ENCODE results near the gene EOGT.

EOGT gene

GRCh38 chr3:68996356-68996995, 17.0 kb downstream of the EOGT start:
- no peak overlapping the region for H2AK5ac ChIP-seq (ENCODE audit: low read depth, low read length)
- no peak overlapping the region for H2BK120ac ChIP-seq (ENCODE audit: low read depth, low read length)
- no peak overlapping the region for H2BK5ac ChIP-seq (ENCODE audit: low read length)
- no peaks in the 10 kb centered on the region for H3K9me3 ChIP-seq (replicated peaks in 1 of 2; ENCODE audit: control insufficient read depth in 2 of 2, insufficient read depth in 1 of 2, low read depth in 1 of 2, low read length in 2 of 2)
- no peak overlapping the region for H3K4me3 ChIP-seq (ENCODE audit: low read length in 2 of 2)
- no peak overlapping the region for H3K9ac ChIP-seq (ENCODE audit: low read depth, low read length, poor library complexity)
- H3K14ac ChIP-seq (ENCODE audit: low read length) = no peak overlapping the region
- H2AFZ ChIP-seq (ENCODE audit: low read length) = no peak overlapping the region
- no peak overlapping the region for H3K23ac ChIP-seq (ENCODE audit: low read depth, low read length, poor library complexity)
- H4K91ac ChIP-seq (ENCODE audit: low read depth, low read length, poor library complexity) = no peak overlapping the region
- H4K8ac ChIP-seq (ENCODE audit: low read depth, low read length) = no peak overlapping the region
- no peak overlapping the region for H3K27ac ChIP-seq (replicated peaks; ENCODE audit: low read length)
- no peak overlapping the region for H2BK15ac ChIP-seq (ENCODE audit: low read length)
- no peak overlapping the region for H2BK12ac ChIP-seq (ENCODE audit: low read length)
- no CpG with 5 or more reads among the region's 8 CpGs for WGBS, 2 donors (ENCODE audit: extremely low coverage in 2 of 2, insufficient read length in 2 of 2, insufficient replicate concordance in 1 of 2)
- H3K27me3 ChIP-seq (ENCODE audit: control insufficient read depth in 3 of 3, insufficient read depth in 3 of 3, low read depth in 1 of 3, low read length in 3 of 3) = no peaks in the 10 kb centered on the region
- no peaks in the 10 kb centered on the region for H3K4me1 ChIP-seq (ENCODE audit: control insufficient read depth in 2 of 2, insufficient read depth in 1 of 2, low read depth in 1 of 2, low read length in 2 of 2)
- no peaks in the 10 kb centered on the region for H3K36me3 ChIP-seq (replicated peaks in 1 of 2; ENCODE audit: control insufficient read depth in 2 of 2, insufficient read depth in 2 of 2, low read length in 2 of 2)
- H3K79me1 ChIP-seq (ENCODE audit: low read depth, low read length) = no peaks in the 10 kb centered on the region
- no peak overlapping the region for H3K4me2 ChIP-seq (ENCODE audit: insufficient read depth, low read length, poor library complexity, severe bottlenecking)
- DNase-seq (ENCODE audit: low spot score) = no peak
- no peak overlapping the region for H3K18ac ChIP-seq (ENCODE audit: low read length)
- no peak overlapping the region for H3K4ac ChIP-seq (ENCODE audit: low read length)

GRCh38 chr3:68988740-68989139, 24.7 kb downstream of the EOGT start:
- H3K4ac ChIP-seq (ENCODE audit: low read length) = no peak overlapping the region

GRCh38 chr3:68987322-68987721, 26.2 kb downstream of the EOGT start:
- Histone ChIP-seq H2BK5ac (ENCODE audit: low read length) (no peak overlapping the region), H2BK15ac (ENCODE audit: low read length) (no peak overlapping the region), H3K79me1 (ENCODE audit: low read depth, low read length) (no peaks in the 10 kb centered on the region), H3K4me2 (ENCODE audit: insufficient read depth, low read length, poor library complexity, severe bottlenecking) (no peak overlapping the region), H3K14ac (ENCODE audit: low read length) (no peak overlapping the region), H3K4ac (ENCODE audit: low read length) (no peak overlapping the region), H2BK12ac (ENCODE audit: low read length) (no peak overlapping the region), H3K27me3 (ENCODE audit: control insufficient read depth in 3 of 3, insufficient read depth in 3 of 3, low read depth in 1 of 3, low read length in 3 of 3) (no peaks in the 10 kb centered on the region), H4K91ac (ENCODE audit: low read depth, low read length, poor library complexity) (no peak overlapping the region), H4K8ac (ENCODE audit: low read depth, low read length) (no peak overlapping the region), H3K18ac (ENCODE audit: low read length) (no peak overlapping the region), H2BK120ac (ENCODE audit: low read depth, low read length) (no peak overlapping the region), H3K9ac (ENCODE audit: low read depth, low read length, poor library complexity) (no peak overlapping the region), H2AFZ (ENCODE audit: low read length) (no peak overlapping the region), H2AK5ac (ENCODE audit: low read depth, low read length) (no peak overlapping the region), H3K9me3 (replicated peaks in 1 of 2; ENCODE audit: control insufficient read depth in 2 of 2, insufficient read depth in 1 of 2, low read depth in 1 of 2, low read length in 2 of 2) (no peaks in the 10 kb centered on the region), H3K27ac (replicated peaks; ENCODE audit: low read length) (no peak overlapping the region), H3K4me3 (ENCODE audit: low read length in 2 of 2) (no peak overlapping the region), H3K23ac (ENCODE audit: low read depth, low read length, poor library complexity) (no peak overlapping the region), H3K36me3 (replicated peaks in 1 of 2; ENCODE audit: control insufficient read depth in 2 of 2, insufficient read depth in 2 of 2, low read length in 2 of 2) (peaks cover 0 to 2% of the 10 kb centered on the region in 2 donors), H3K4me1 (ENCODE audit: control insufficient read depth in 2 of 2, insufficient read depth in 1 of 2, low read depth in 1 of 2, low read length in 2 of 2) (no peaks in the 10 kb centered on the region)
- WGBS, 2 donors (ENCODE audit: extremely low coverage in 2 of 2, insufficient read length in 2 of 2, insufficient replicate concordance in 1 of 2) = no CpG with 5 or more reads among the region's 6 CpGs
- no peak for DNase-seq (ENCODE audit: low spot score)

More at GRCh38 chr3:68988740-68989139, 24.7 kb downstream of the EOGT start:
- Histone ChIP-seq H3K23ac (ENCODE audit: low read depth, low read length, poor library complexity) (no peak overlapping the region), H3K79me1 (ENCODE audit: low read depth, low read length) (no peaks in the 10 kb centered on the region), H3K4me1 (ENCODE audit: control insufficient read depth in 2 of 2, insufficient read depth in 1 of 2, low read depth in 1 of 2, low read length in 2 of 2) (no peaks in the 10 kb centered on the region), H2AFZ (ENCODE audit: low read length) (no peak overlapping the region), H2BK5ac (ENCODE audit: low read length) (no peak overlapping the region), H3K4me2 (ENCODE audit: insufficient read depth, low read length, poor library complexity, severe bottlenecking) (no peak overlapping the region), H2BK120ac (ENCODE audit: low read depth, low read length) (no peak overlapping the region), H3K14ac (ENCODE audit: low read length) (no peak overlapping the region), H3K36me3 (replicated peaks in 1 of 2; ENCODE audit: control insufficient read depth in 2 of 2, insufficient read depth in 2 of 2, low read length in 2 of 2) (peaks cover 0 to 2% of the 10 kb centered on the region in 2 donors), H3K27ac (replicated peaks; ENCODE audit: low read length) (no peak overlapping the region), H2AK5ac (ENCODE audit: low read depth, low read length) (no peak overlapping the region), H4K91ac (ENCODE audit: low read depth, low read length, poor library complexity) (no peak overlapping the region), H3K9ac (ENCODE audit: low read depth, low read length, poor library complexity) (no peak overlapping the region), H3K9me3 (replicated peaks in 1 of 2; ENCODE audit: control insufficient read depth in 2 of 2, insufficient read depth in 1 of 2, low read depth in 1 of 2, low read length in 2 of 2) (no peaks in the 10 kb centered on the region), H2BK12ac (ENCODE audit: low read length) (no peak overlapping the region), H4K8ac (ENCODE audit: low read depth, low read length) (no peak overlapping the region), H3K4me3 (ENCODE audit: low read length in 2 of 2) (no peak overlapping the region), H3K18ac (ENCODE audit: low read length) (no peak overlapping the region), H2BK15ac (ENCODE audit: low read length) (no peak overlapping the region), H3K27me3 (ENCODE audit: control insufficient read depth in 3 of 3, insufficient read depth in 3 of 3, low read depth in 1 of 3, low read length in 3 of 3) (no peaks in the 10 kb centered on the region)
- no peak for DNase-seq (ENCODE audit: low spot score)
- no CpG with 5 or more reads among the region's 4 CpGs for WGBS, 2 donors (ENCODE audit: extremely low coverage in 2 of 2, insufficient read length in 2 of 2, insufficient replicate concordance in 1 of 2)

- no peak overlapping the region for H3K27ac ChIP-seq (replicated peaks; ENCODE audit: low read length)
- no peak overlapping the region for H3K4me3 ChIP-seq (ENCODE audit: low read length in 2 of 2)
- H2BK15ac ChIP-seq (ENCODE audit: low read length) = no peak overlapping the region
- H3K14ac ChIP-seq (ENCODE audit: low read length) = no peak overlapping the region
- no peaks in the 10 kb centered on the region for H3K9me3 ChIP-seq (replicated peaks in 1 of 2; ENCODE audit: control insufficient read depth in 2 of 2, insufficient read depth in 1 of 2, low read depth in 1 of 2, low read length in 2 of 2)
- no peaks in the 10 kb centered on the region for H3K4me1 ChIP-seq (ENCODE audit: control insufficient read depth in 2 of 2, insufficient read depth in 1 of 2, low read depth in 1 of 2, low read length in 2 of 2)
- no peak overlapping the region for H2BK12ac ChIP-seq (ENCODE audit: low read length)
- no peak overlapping the region for H2BK5ac ChIP-seq (ENCODE audit: low read length)
- H4K8ac ChIP-seq (ENCODE audit: low read depth, low read length) = no peak overlapping the region
- H3K18ac ChIP-seq (ENCODE audit: low read length) = no peak overlapping the region
- H2AK5ac ChIP-seq (ENCODE audit: low read depth, low read length) = no peak overlapping the region
- H2AFZ ChIP-seq (ENCODE audit: low read length) = no peak overlapping the region
- no peak overlapping the region for H3K4me2 ChIP-seq (ENCODE audit: insufficient read depth, low read length, poor library complexity, severe bottlenecking)
- no peak overlapping the region for H4K91ac ChIP-seq (ENCODE audit: low read depth, low read length, poor library complexity)
- H3K9ac ChIP-seq (ENCODE audit: low read depth, low read length, poor library complexity) = no peak overlapping the region
- H3K23ac ChIP-seq (ENCODE audit: low read depth, low read length, poor library complexity) = no peak overlapping the region
- no peaks in the 10 kb centered on the region for H3K79me1 ChIP-seq (ENCODE audit: low read depth, low read length)
- H3K4ac ChIP-seq (ENCODE audit: low read length) = no peak overlapping the region
- no peak overlapping the region for H2BK120ac ChIP-seq (ENCODE audit: low read depth, low read length)
- DNase-seq (ENCODE audit: low spot score) = no peak
- peaks cover 0 to 2% of the 10 kb centered on the region in 2 donors for H3K36me3 ChIP-seq (replicated peaks in 1 of 2; ENCODE audit: control insufficient read depth in 2 of 2, insufficient read depth in 2 of 2, low read length in 2 of 2)
- no CpG with 5 or more reads among the region's 6 CpGs for WGBS, 2 donors (ENCODE audit: extremely low coverage in 2 of 2, insufficient read length in 2 of 2, insufficient replicate concordance in 1 of 2)
- no peaks in the 10 kb centered on the region for H3K27me3 ChIP-seq (ENCODE audit: control insufficient read depth in 3 of 3, insufficient read depth in 3 of 3, low read depth in 1 of 3, low read length in 3 of 3)
These were observed 26.8 kb downstream of the EOGT start for GRCh38 chr3:68986496-68987208.
